GM12878 (cell line): ENCODE data around the gene CCNH. TPM values are rescaled to one million over a fixed set of nuclear protein-coding genes. Genes with fewer than 3 reads are reported as not detected.

ENCODE experiments used
- ATAC-seq: fragments of 200-7000 bp; cut with Tn5 transposase; 3 replicates; pipeline ENCODE4 v1.9.1; 2020; ENCODE audit warnings: mild to moderate bottlenecking, moderate library complexity
- BruUV-seq: library from RNA; stranded (reverse); fragments of 400-500 nt; replicated peaks from 2 replicates; lab custom pipeline; 2021; lab: Mats Ljungman, UMichigan
- CTCF ChIA-PET: fragments of 300-600 bp; sonication (Branson Sonifier 250); formaldehyde crosslinking; extraction: SDS; loops from one replicate; lab custom pipeline; 2021; ENCODE audit warnings: inconsistent platforms; lab: Yijun Ruan, JAX
- POLR2A ChIA-PET: fragments of 350-600 bp; formaldehyde crosslinking; extraction: SDS; loops from one replicate; lab custom pipeline; 2021; ENCODE audit warnings: inconsistent platforms; lab: Charles Lee
- RAD21 ChIA-PET: fragments of 300-600 bp; sonication (Branson Sonifier 250); formaldehyde crosslinking; loops from one replicate; lab custom pipeline; 2023; ENCODE audit warnings: antibody characterized with exemption; ENCODE audit not compliant: unreplicated experiment; lab: Charles Lee
- SMC1A ChIA-PET: fragments of 300-600 bp; sonication (Branson Sonifier 250); formaldehyde crosslinking; loops from one replicate; lab custom pipeline; 2023; ENCODE audit not compliant: unreplicated experiment, uncharacterized antibody; lab: Charles Lee
- DNase-seq: peaks from one replicate; pipeline ENCODE4 v3.0.0-alpha.2; 2011; ENCODE audit warnings: low read depth, low spot score
- FAIRE-seq: peaks from 3 replicates; lab custom pipeline; 2011; peaks lifted over from hg19 to GRCh38; lab: Jason Lieb, UNC
- H2AFZ ChIP-seq: 2 replicates; pipeline ENCODE4 v1.6.0; 2011; ENCODE audit warnings: low read depth, low read length, control low read depth; ENCODE audit not compliant: control insufficient read depth
- H3K27ac ChIP-seq: 2 replicates; pipeline ENCODE4 v1.5.1; 2011; ENCODE audit warnings: control low read depth; ENCODE audit not compliant: control insufficient read depth, insufficient read depth
- H3K27me3 ChIP-seq, 2 experiments: replicated peaks in 1 of 2; 2 replicates each; pipeline versions ENCODE4 v1.6.0 to v1.6.1; 2011; ENCODE audit warnings: low read length in 1 of 2; ENCODE audit not compliant: control insufficient read depth in 2 of 2, insufficient read depth in 2 of 2
- H3K36me3 ChIP-seq, 2 experiments: 2 replicates each; pipeline ENCODE4 v1.5.1; 2011; ENCODE audit warnings: low read length in 1 of 2; ENCODE audit not compliant: control insufficient read depth in 2 of 2, insufficient read depth in 2 of 2
- H3K4me1 ChIP-seq: 2 replicates; pipeline ENCODE4 v1.6.1; 2011; ENCODE audit warnings: mild to moderate bottlenecking, low read length, moderate library complexity, mixed read lengths; ENCODE audit not compliant: control insufficient read depth, insufficient read depth
- H3K4me2 ChIP-seq: 2 replicates; pipeline ENCODE4 v1.6.0; 2011; ENCODE audit warnings: control low read depth; ENCODE audit not compliant: control insufficient read depth, insufficient read depth
- H3K4me3 ChIP-seq: fragments of 200-600 bp; sonication (generic); 2 replicates; pipeline ENCODE4 v1.5.1; 2016
- H3K79me2 ChIP-seq: 2 replicates; pipeline ENCODE4 v1.6.0; 2011; ENCODE audit warnings: low read length; ENCODE audit not compliant: control insufficient read depth, insufficient read depth
- H3K9ac ChIP-seq: 2 replicates; pipeline ENCODE4 v1.8.0; 2011; ENCODE audit warnings: low read length, control low read depth, mixed read lengths; ENCODE audit not compliant: control insufficient read depth, insufficient read depth
- H3K9me3 ChIP-seq: replicated peaks from 3 replicates; pipeline ENCODE4 v1.5.1; 2011; ENCODE audit warnings: mild to moderate bottlenecking, low read length; ENCODE audit not compliant: control insufficient read depth, insufficient read depth
- H4K20me1 ChIP-seq: 2 replicates; pipeline ENCODE4 v1.6.0; 2011; ENCODE audit not compliant: control insufficient read depth, insufficient read depth
- CEBPB ChIP-seq, 2 experiments: fragments of 150-350 bp in 1 of 2; IDR thresholded peaks; 2 replicates each; pipeline ENCODE4 v1.6.1; 2012 to 2014; ENCODE audit warnings: low read depth in 2 of 2, low read length in 2 of 2, borderline replicate concordance in 1 of 2, inconsistent platforms in 1 of 2
- CREM ChIP-seq: IDR thresholded peaks from 2 replicates; pipeline ENCODE4 v1.6.1; 2014; ENCODE audit warnings: antibody characterized with exemption, low read depth
- EGR1 ChIP-seq, 2 experiments: IDR thresholded peaks; 1 replicate in 1 of 2; 2 replicates in 1 of 2; pipeline ENCODE4 v1.6.1; 2011 to 2012; ENCODE audit warnings: low read depth in 2 of 2, low read length in 2 of 2, borderline replicate concordance in 1 of 2, mild to moderate bottlenecking in 1 of 2, moderate library complexity in 1 of 2
- EP300 ChIP-seq, 2 experiments: fragments of 150-350 bp in 1 of 2; IDR thresholded peaks; 2 replicates each; pipeline ENCODE4 v1.6.1; 2011 to 2012; ENCODE audit warnings: low read depth in 2 of 2, low read length in 2 of 2, borderline replicate concordance in 1 of 2, improper control_type of control experiment in 1 of 2, inconsistent platforms in 1 of 2; ENCODE audit not compliant: control insufficient read depth in 1 of 2
- MEF2A ChIP-seq: IDR thresholded peaks from 2 replicates; pipeline ENCODE4 v1.6.1; 2011; ENCODE audit warnings: low read depth, mild to moderate bottlenecking, low read length, moderate library complexity; ENCODE audit not compliant: insufficient read depth
- MTA2 ChIP-seq: fragments of 450-650 bp; IDR thresholded peaks from 2 replicates; pipeline ENCODE4 v1.6.1; 2016; ENCODE audit warnings: low read depth, mild to moderate bottlenecking, moderate library complexity
- MTA3 ChIP-seq: IDR thresholded peaks from 2 replicates; pipeline ENCODE4 v1.6.1; 2012; ENCODE audit warnings: low read length, inconsistent platforms, borderline replicate concordance
- POLR2AphosphoS2 ChIP-seq: IDR thresholded peaks from 2 replicates; pipeline ENCODE4 v1.6.1; 2011; ENCODE audit warnings: low read depth, mild to moderate bottlenecking, low read length, improper control_type of control experiment, moderate library complexity
- RB1 ChIP-seq: fragments of 450-650 bp; formaldehyde crosslinking; IDR thresholded peaks from 2 replicates; pipeline ENCODE4 v1.6.1; 2017; ENCODE audit warnings: mild to moderate bottlenecking, borderline replicate concordance
- RUNX3 ChIP-seq: IDR thresholded peaks from 2 replicates; pipeline ENCODE4 v1.6.1; 2012; ENCODE audit warnings: low read length, inconsistent platforms
- TAF1 ChIP-seq: IDR thresholded peaks from 2 replicates; pipeline ENCODE4 v1.6.1; 2011; ENCODE audit warnings: mild to moderate bottlenecking, low read depth, low read length, borderline replicate concordance
- ZBED1 ChIP-seq: IDR thresholded peaks from 2 replicates; pipeline ENCODE4 v1.6.1; 2016; ENCODE audit warnings: borderline replicate concordance
- ZNF384 ChIP-seq: IDR thresholded peaks from 2 replicates; pipeline ENCODE4 v1.6.1; 2012; ENCODE audit warnings: low read depth, mild to moderate bottlenecking, low read length, improper control_type of control experiment, borderline replicate concordance
- ZNF622 ChIP-seq: fragments of 450-650 bp; IDR thresholded peaks from 2 replicates; pipeline ENCODE4 v1.6.1; 2017; ENCODE audit warnings: mild to moderate bottlenecking, inconsistent platforms
- WGBS: methylation state at CpG from one replicate; pipeline ENCODE4 v1.1.6; 2016; ENCODE audit warnings: low lambda C conversion rate; ENCODE audit not compliant: insufficient replicate concordance, insufficient coverage; ENCODE audit errors: missing lambda C conversion rate; 5-methylcytosine and 5-hydroxymethylcytosine counted together
- in situ Hi-C: fragments of 300-500 bp; cut with MboI; formaldehyde crosslinking; loops from 9 replicates; pipeline ENCODE4 v1.14.3; 2018; ENCODE audit warnings: mixed read lengths
- intact Hi-C: fragments of 100-400 bp; cut with micrococcal nuclease; formaldehyde crosslinking; loops from one replicate; pipeline ENCODE4 v1.14.2; 2022; ENCODE audit not compliant: unreplicated experiment
- polyA plus RNA-seq, 11 experiments: library from polyadenylated mRNA; depleted of rRNA in 4 of 11; unstranded in 6 of 11; stranded (reverse) in 5 of 11; fragments of >200 nt; fragmentation: Nextera tagmentation in 4 of 11; fragmentation: Illumina TruSeq in 1 of 11; extraction: Ambion mirVana in 4 of 11; extraction: Trizol in 1 of 11; gene quantifications; 1 replicate in 1 of 11; 2 replicates in 10 of 11; pipeline versions ENCODE4 v1.2.1 to v1.2.3, GENCODE V29; 2011 to 2016; ENCODE audit warnings: inconsistent platforms in 2 of 11, missing spikeins in 2 of 11, low read depth in 1 of 11
- total RNA-seq, 4 experiments: library from RNA; depleted of rRNA in 3 of 4; stranded (reverse); fragments of >200 nt in 3 of 4; fragmentation: Illumina TruSeq in 1 of 4; extraction: Trizol in 1 of 4; gene quantifications; 2 replicates each; pipeline versions ENCODE4 v1.2.1 to v1.2.3, GENCODE V29; 2013 to 2021
- TF ChIP-seq, protein P1 (sequence below): IDR thresholded peaks from 2 replicates; pipeline ENCODE4 v1.6.1; 2012; ENCODE audit warnings: low read length, inconsistent platforms

Gene CCNH
- total and polyA plus RNA-seq, 10 of the 15 experiments (the other 5 are each of a cell fraction or from before 2014, with no cell fraction given): 43.9 to 116 (median 81.4) TPM

DNA sequence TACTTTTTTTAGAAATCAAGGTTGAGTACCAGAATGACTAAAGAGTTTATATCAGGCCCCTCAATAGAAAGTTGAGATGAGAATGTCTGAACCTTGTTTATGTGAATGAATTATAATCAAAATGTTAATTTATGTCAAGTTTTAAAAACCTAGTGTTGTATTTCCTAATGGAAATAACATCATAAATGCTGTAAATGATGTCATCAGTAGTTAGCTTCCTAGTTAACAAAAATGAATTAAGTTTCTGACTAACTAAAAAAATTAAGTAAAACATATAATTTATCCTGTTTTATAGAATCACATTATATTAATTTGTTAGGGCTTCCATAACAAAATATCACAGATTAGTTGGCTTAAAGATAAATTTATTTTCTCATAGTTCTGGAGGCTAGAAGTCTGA, 45.0 kb upstream of the CCNH start (continued):
- no peak for TF ChIP-seq CEBPB (IDR thresholded peaks at IDR 0.05; ENCODE audit: borderline replicate concordance in 1 of 2, low read depth in 2 of 2, low read length in 2 of 2)
- no peak for TF ChIP-seq RB1
- no peak for TF ChIP-seq MEF2A
- TF ChIP-seq MTA2: no peak
- no peak for TF ChIP-seq MTA3
- no peak for TF ChIP-seq RUNX3
- TF ChIP-seq ZNF384: no peak
- TF ChIP-seq ZNF622: no peak
- no peak for TF ChIP-seq EP300 (IDR thresholded peaks at IDR 0.05; ENCODE audit: borderline replicate concordance in 1 of 2, control insufficient read depth in 1 of 2, low read depth in 2 of 2, low read length in 2 of 2)
- TF ChIP-seq ZBED1: no peak
- no peak for TF ChIP-seq EGR1 (IDR thresholded peaks at IDR 0.05; ENCODE audit: borderline replicate concordance in 1 of 2, low read depth in 2 of 2, low read length in 2 of 2)
- no peak for TF ChIP-seq CREM

DNA sequence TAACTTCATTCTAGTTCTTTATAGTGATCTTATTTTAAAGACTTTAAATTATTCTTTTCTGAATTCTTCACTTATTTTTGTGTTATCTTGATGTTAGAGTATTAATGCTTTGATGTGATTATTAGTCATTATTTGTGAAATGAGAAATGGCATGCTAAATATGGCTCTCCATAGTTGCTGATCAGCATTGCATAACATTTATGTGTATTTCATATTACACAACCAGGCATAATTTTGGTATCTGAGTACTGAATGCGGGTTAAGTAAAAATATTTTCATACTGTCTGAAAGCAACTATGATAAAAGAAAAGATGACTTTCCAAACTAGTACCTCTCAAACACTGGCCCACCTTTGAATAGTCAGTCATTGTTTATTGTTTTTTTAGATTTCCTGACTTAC, 41.1 kb upstream of the CCNH start:
- H3K4me3 ChIP-seq: no peak overlapping the region
- H4K20me1 ChIP-seq: no peaks in the 10 kb centered on the region
- FAIRE-seq (no peak), DNase-seq (no peak), ATAC-seq (no peak)
- intact Hi-C loops (no loop called here), in situ Hi-C loops (no loop called here)
- no peak overlapping the region for H3K4me2 ChIP-seq
- ChIA-PET CTCF (no interaction called here), SMC1A (no interaction called here), RAD21 (no interaction called here), POLR2A (no interaction called here)
- BruUV-seq: no TSS peak
- H3K9ac ChIP-seq: no peak overlapping the region
- H3K27ac ChIP-seq: no peak overlapping the region
- no peak overlapping the region for H2AFZ ChIP-seq
- no peaks in the 10 kb centered on the region for H3K36me3 ChIP-seq
- H3K79me2 ChIP-seq: no peaks in the 10 kb centered on the region
- WGBS: 35% methylated on average over 1 of the region's 1 CpG
- no peaks in the 10 kb centered on the region for H3K9me3 ChIP-seq
- TF ChIP-seq ZNF384: no peak
- no peak for TF ChIP-seq TAF1
- no peak for TF ChIP-seq POLR2AphosphoS2
- TF ChIP-seq, protein P1, sequence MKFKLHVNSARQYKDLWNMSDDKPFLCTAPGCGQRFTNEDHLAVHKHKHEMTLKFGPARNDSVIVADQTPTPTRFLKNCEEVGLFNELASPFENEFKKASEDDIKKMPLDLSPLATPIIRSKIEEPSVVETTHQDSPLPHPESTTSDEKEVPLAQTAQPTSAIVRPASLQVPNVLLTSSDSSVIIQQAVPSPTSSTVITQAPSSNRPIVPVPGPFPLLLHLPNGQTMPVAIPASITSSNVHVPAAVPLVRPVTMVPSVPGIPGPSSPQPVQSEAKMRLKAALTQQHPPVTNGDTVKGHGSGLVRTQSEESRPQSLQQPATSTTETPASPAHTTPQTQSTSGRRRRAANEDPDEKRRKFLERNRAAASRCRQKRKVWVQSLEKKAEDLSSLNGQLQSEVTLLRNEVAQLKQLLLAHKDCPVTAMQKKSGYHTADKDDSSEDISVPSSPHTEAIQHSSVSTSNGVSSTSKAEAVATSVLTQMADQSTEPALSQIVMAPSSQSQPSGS: no peak
- no peaks in the 10 kb centered on the region for H3K4me1 ChIP-seq
- H3K27me3 ChIP-seq: no peaks in the 10 kb centered on the region
